GM21576 (cell line): ENCODE measurements around the gene TJP2.
"Not testable (repeated sequence)": the region's sequence is repeated elsewhere in the genome, so short reads cannot be mapped to it uniquely, and the experiment has no call there.

Experiments used
- ATAC-seq: cut with Tn5 transposase; IDR thresholded peaks from one replicate; pipeline ENCODE4 v1.9.1; 2021; ENCODE audit warnings: mild to moderate bottlenecking, moderate library complexity; ENCODE audit not compliant: unreplicated experiment

TJP2 gene

GRCh38 chr9:69279084-69279731 is 105.1 kb downstream of the TJP2 start:
- peak; percentile 68 for ATAC-seq

GRCh38 chr9:69279733-69280132 is 105.7 kb downstream of the TJP2 start:
- ATAC-seq = no peak

- no peak for ATAC-seq
These were observed 108.9 kb downstream of the TJP2 start for GRCh38 chr9:69283003-69283402.

GRCh38 chr9:69292078-69292477 is 118.0 kb downstream of the TJP2 start:
- ATAC-seq = no peak

GRCh38 chr9:69293156-69293555 is 119.1 kb downstream of the TJP2 start:
- ATAC-seq = no peak

GRCh38 chr9:69295872-69296552 is 121.9 kb downstream of the TJP2 start:
- no peak for ATAC-seq

- ATAC-seq = no peak
These were observed 123.4 kb downstream of the TJP2 start for GRCh38 chr9:69297300-69297980.

- no peak for ATAC-seq
These were observed 125.2 kb downstream of the TJP2 start for GRCh38 chr9:69299315-69299714.

- no peak for ATAC-seq
These were observed 125.7 kb downstream of the TJP2 start for GRCh38 chr9:69299826-69300225.

GRCh38 chr9:69303331-69303730 is 129.3 kb downstream of the TJP2 start:
- ATAC-seq = no peak

- not testable (repeated sequence) for ATAC-seq
These were observed 132.9 kb downstream of the TJP2 start for GRCh38 chr9:69306895-69307445.

- no peak for ATAC-seq
These were observed 133.5 kb downstream of the TJP2 start for GRCh38 chr9:69307446-69308205.

- no peak for ATAC-seq
These were observed 134.3 kb downstream of the TJP2 start for GRCh38 chr9:69308206-69308931.

GRCh38 chr9:69313175-69313574 is 139.1 kb downstream of the TJP2 start:
- no peak for ATAC-seq

GRCh38 chr9:69314547-69314946 is 140.5 kb downstream of the TJP2 start:
- no peak for ATAC-seq

GRCh38 chr9:69317081-69317480 is 143.0 kb downstream of the TJP2 start:
- no peak for ATAC-seq

GRCh38 chr9:69317894-69318293 is 143.8 kb downstream of the TJP2 start:
- peak; percentile 80 for ATAC-seq

- ATAC-seq = no peak
These were observed 145.4 kb downstream of the TJP2 start for GRCh38 chr9:69319324-69320025.

GRCh38 chr9:69322256-69322655 is 148.2 kb downstream of the TJP2 start:
- ATAC-seq = no peak

- no peak for ATAC-seq
These were observed 149.8 kb downstream of the TJP2 start for GRCh38 chr9:69323861-69324260.
